Measurements from ENCODE around the gene RPS21. TPM values are rescaled to one million over a fixed set of nuclear protein-coding genes. Genes with fewer than 3 reads are reported as not detected.
A peak's percentile ranks its signal among the peaks of the same experiment; 100 is the strongest.

The RPS21 gene
- total and polyA plus RNA-seq, 10 of the 15 experiments (the other 5 are each of a cell fraction or from before 2014, with no cell fraction given), result 1,474 to 4,987 (median 2,439) TPM

- Histone ChIP-seq H3K27me3 (replicated peaks in 1 of 2; ENCODE audit: control insufficient read depth in 2 of 2, insufficient read depth in 2 of 2, low read length in 1 of 2) (no peaks in the 10 kb centered on the region), H3K4me3 (peak overlapping the region; percentile 23; the same call in 1 of the 2 replicates), H3K27ac (ENCODE audit: control insufficient read depth, insufficient read depth) (peak overlapping the region; percentile 81), H3K79me2 (ENCODE audit: control insufficient read depth, insufficient read depth, low read length) (no peaks in the 10 kb centered on the region), H3K4me2 (ENCODE audit: control insufficient read depth, insufficient read depth) (peak overlapping the region; percentile 82), H3K9me3 (replicated peaks; ENCODE audit: control insufficient read depth, insufficient read depth, low read length) (peaks cover 3% of the 10 kb centered on the region), H2AFZ (ENCODE audit: control insufficient read depth, low read depth, low read length) (peak overlapping the region; percentile 10; the same call in 1 of the 2 replicates), H3K36me3 (ENCODE audit: control insufficient read depth in 2 of 2, insufficient read depth in 2 of 2, low read length in 1 of 2) (no peaks in the 10 kb centered on the region), H3K4me1 (ENCODE audit: control insufficient read depth, insufficient read depth, low read length) (peaks cover 37% of the 10 kb centered on the region), H4K20me1 (ENCODE audit: control insufficient read depth, insufficient read depth) (no peaks in the 10 kb centered on the region), H3K9ac (ENCODE audit: control insufficient read depth, insufficient read depth, low read length) (no peak overlapping the region)
- 3% methylated on average over 34 of the region's 34 CpGs for WGBS (ENCODE audit: insufficient coverage, insufficient replicate concordance, low lambda C conversion rate, missing lambda C conversion rate)
- no TSS peak for BruUV-seq (replicated peaks)
- ChIA-PET CTCF (interaction anchor here (0.7 to 1.0 kb wide), 3 partner anchors 27 to 107 kb away, joined by 3 to 5 read pairs (median 4); no protein-coding TSS in a partner anchor), RAD21 (ENCODE audit: unreplicated experiment) (no interaction called here), SMC1A (ENCODE audit: uncharacterized antibody, unreplicated experiment) (no interaction called here), POLR2A (interaction anchor here (0.6 kb wide), 1 partner anchor 341 kb away, joined by 3 read pairs; no protein-coding TSS in a partner anchor)
- in situ Hi-C loops (cut with MboI), result no loop called here
- FAIRE-seq (no peak), ATAC-seq (peak; percentile 60), DNase-seq (ENCODE audit: low read depth, low spot score) (peak; percentile 36)
- intact Hi-C loops (cut with micrococcal nuclease; ENCODE audit: unreplicated experiment), result no loop called here
- no peak for TF ChIP-seq GABPA (IDR thresholded peaks at IDR 0.05; ENCODE audit: low read depth)
- TF ChIP-seq EGR1 (IDR thresholded peaks at IDR 0.05; ENCODE audit: borderline replicate concordance in 1 of 2, low read depth in 2 of 2, low read length in 2 of 2), result 0 out of 3 replicates have a peak, but pooled peaks of 1 of the 2 experiments have one; percentile 45
- 0 out of 2 replicates have a peak, but pooled peaks have one; percentile 41 for TF ChIP-seq GATAD2B (conservative IDR thresholded peaks at IDR 0.05; ENCODE audit: low read depth)
- TF ChIP-seq POLR2AphosphoS2 (IDR thresholded peaks at IDR 0.05; ENCODE audit: low read depth, low read length), result no peak
- no peak for TF ChIP-seq CHD2 (IDR thresholded peaks at IDR 0.05; ENCODE audit: borderline replicate concordance, low read depth, low read length)
- peak in 1 of 2 experiments; percentile 77; a peak in 2 of 4 replicates for TF ChIP-seq EP300 (IDR thresholded peaks at IDR 0.05; ENCODE audit: borderline replicate concordance in 1 of 2, control insufficient read depth in 1 of 2, low read depth in 2 of 2, low read length in 2 of 2)
- TF ChIP-seq BCL11A (IDR thresholded peaks at IDR 0.05; ENCODE audit: low read depth, low read length), result peak; percentile 46; the same call in 1 of the 2 replicates
- TF ChIP-seq IRF3 (IDR thresholded peaks at IDR 0.05), result no peak
- peak; percentile 50 to 91; a peak in 3 of 4 replicates for TF ChIP-seq BHLHE40 (IDR thresholded peaks at IDR 0.05; ENCODE audit: borderline replicate concordance in 1 of 2, low read depth in 2 of 2, low read length in 1 of 2)
- TF ChIP-seq IKZF1 (conservative IDR thresholded peaks at IDR 0.05), result peak; percentile 49; the same call in 1 of the 2 replicates
- 0 out of 2 replicates have a peak, but pooled peaks have one; percentile 40 for TF ChIP-seq CREM (IDR thresholded peaks at IDR 0.05; ENCODE audit: low read depth)
- peak; percentile 8; the same call in 1 of the 2 replicates for TF ChIP-seq POLR2A (IDR thresholded peaks at IDR 0.05; ENCODE audit: low read depth, low read length)
- 0 out of 2 replicates have a peak, but pooled peaks have one; percentile 13 for TF ChIP-seq BACH1 (IDR thresholded peaks at IDR 0.05; ENCODE audit: borderline replicate concordance)
- TF ChIP-seq PAX5 (IDR thresholded peaks at IDR 0.05; ENCODE audit: borderline replicate concordance, low read depth, low read length), result peak; percentile 73
- peak; percentile 40; the same call in 1 of the 2 replicates for TF ChIP-seq RUNX3 (IDR thresholded peaks at IDR 0.05; ENCODE audit: low read length)
- peak; percentile 98 for TF ChIP-seq TCF12 (IDR thresholded peaks at IDR 0.05; ENCODE audit: low read depth, low read length)
- TF ChIP-seq SP1 (IDR thresholded peaks at IDR 0.05; ENCODE audit: low read depth, low read length), result peak; percentile 17
- TF ChIP-seq ZBED1 (IDR thresholded peaks at IDR 0.05; ENCODE audit: borderline replicate concordance), result no peak
- TF ChIP-seq MYC (IDR thresholded peaks at IDR 0.05; ENCODE audit: insufficient read depth, insufficient read length, insufficient replicate concordance, low read length, severe bottlenecking), result no peak
- peak; percentile 77 for TF ChIP-seq SPI1 (IDR thresholded peaks at IDR 0.05; ENCODE audit: borderline replicate concordance, insufficient read depth, low read depth, low read length)
- no peak for TF ChIP-seq KLF5 (IDR thresholded peaks at IDR 0.05; ENCODE audit: partially characterized antibody)
- 0 out of 2 replicates have a peak, but pooled peaks have one; percentile 40 for TF ChIP-seq EED (IDR thresholded peaks at IDR 0.05; ENCODE audit: low read depth)
- TF ChIP-seq TCF3 (IDR thresholded peaks at IDR 0.05; ENCODE audit: borderline replicate concordance, insufficient read depth, low read depth, low read length), result peak; percentile 99
Measured at GRCh38 chr20:62337558-62338293, 49.2 kb upstream of the RPS21 start.
